Hepatocyte (in vitro differentiated cells): ENCODE results near the gene MFAP3.

Source experiments
- CTCF ChIP-seq: fragments of 200-600 bp; sonication (generic); IDR thresholded peaks from 2 replicates; pipeline ENCODE4 v1.5.1; 2016; ENCODE audit warnings: antibody characterized with exemption, mild to moderate bottlenecking; ENCODE audit not compliant: poor library complexity
- EZH2 ChIP-seq: fragments of 200-600 bp; sonication (generic); IDR thresholded peaks from 2 replicates; pipeline ENCODE4 v1.6.1; 2016; ENCODE audit warnings: antibody characterized with exemption, mild to moderate bottlenecking, borderline replicate concordance

GRCh38 chr5:153998010-153998409 lies 40.8 kb upstream of the MFAP3 start:
- TF ChIP-seq CTCF (no peak), EZH2 (no peak)
